Mononuclear cell (primary cell): Measurements from ENCODE around the gene TRAK1. TPM values are rescaled to one million over a fixed set of nuclear protein-coding genes. Genes with fewer than 3 reads are reported as not detected.

Experiments
- H3K27me3 ChIP-seq: 2 replicates; pipeline ENCODE4 v1.6.0; 2011; ENCODE audit warnings: low read length, control low read depth; ENCODE audit not compliant: insufficient read depth
- H3K4me1 ChIP-seq: 2 replicates; pipeline ENCODE4 v1.5.1; 2011; ENCODE audit warnings: mild to moderate bottlenecking, low read length, control low read depth; ENCODE audit not compliant: insufficient read depth
- H3K4me3 ChIP-seq: 2 replicates; pipeline ENCODE4 v1.5.1; 2011; ENCODE audit warnings: mild to moderate bottlenecking, low read length, moderate library complexity
- H3K9me3 ChIP-seq: 2 replicates; pipeline ENCODE4 v1.5.1; 2011; ENCODE audit warnings: low read depth, mild to moderate bottlenecking, control low read depth, low read length
- total RNA-seq: library from RNA; depleted of rRNA; stranded (reverse); fragments of >200 nt; gene quantifications from one replicate; pipeline ENCODE4 v1.2.3, GENCODE V29; 2012

The TRAK1 gene
- total RNA-seq, 1 donor, result 26.3 TPM

DNA sequence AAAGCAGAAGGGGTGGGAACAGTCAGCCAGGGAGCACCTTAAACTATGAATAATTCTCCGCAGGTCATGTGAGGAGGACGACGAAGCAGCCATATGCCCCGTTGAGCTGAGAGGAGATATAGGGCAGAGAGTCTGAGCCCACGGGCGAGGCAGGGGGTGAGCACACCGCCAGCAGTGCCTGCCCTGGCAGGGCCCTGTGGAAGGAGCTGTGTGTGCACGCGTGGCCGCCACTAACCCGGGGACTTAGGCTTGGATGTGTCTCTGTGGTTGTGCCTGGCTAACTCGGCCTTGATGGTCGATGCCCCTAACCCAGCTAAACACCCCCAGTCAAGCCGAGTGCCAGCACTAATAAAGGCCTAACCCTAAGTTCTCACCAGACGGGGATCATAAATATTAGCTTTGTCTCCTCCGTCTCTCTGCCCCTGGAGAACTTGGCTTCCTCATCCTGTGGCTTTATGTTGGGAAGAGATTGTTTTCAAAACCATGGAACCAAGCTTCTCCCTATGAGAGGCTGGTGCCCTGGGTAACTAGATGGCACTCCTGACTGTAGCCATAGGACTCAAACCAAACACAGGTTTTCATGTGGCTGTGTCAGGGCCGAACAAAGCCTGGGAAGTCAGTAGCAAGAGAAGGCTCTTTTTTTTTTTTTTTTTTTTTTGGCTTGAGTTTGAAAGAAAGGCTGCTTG is 129.4 kb downstream of the TRAK1 start:
- Histone ChIP-seq H3K9me3 (no peaks in the 10 kb centered on the region), H3K4me3 (no peak overlapping the region), H3K4me1 (peaks cover 13% of the 10 kb centered on the region), H3K27me3 (no peaks in the 10 kb centered on the region)

DNA sequence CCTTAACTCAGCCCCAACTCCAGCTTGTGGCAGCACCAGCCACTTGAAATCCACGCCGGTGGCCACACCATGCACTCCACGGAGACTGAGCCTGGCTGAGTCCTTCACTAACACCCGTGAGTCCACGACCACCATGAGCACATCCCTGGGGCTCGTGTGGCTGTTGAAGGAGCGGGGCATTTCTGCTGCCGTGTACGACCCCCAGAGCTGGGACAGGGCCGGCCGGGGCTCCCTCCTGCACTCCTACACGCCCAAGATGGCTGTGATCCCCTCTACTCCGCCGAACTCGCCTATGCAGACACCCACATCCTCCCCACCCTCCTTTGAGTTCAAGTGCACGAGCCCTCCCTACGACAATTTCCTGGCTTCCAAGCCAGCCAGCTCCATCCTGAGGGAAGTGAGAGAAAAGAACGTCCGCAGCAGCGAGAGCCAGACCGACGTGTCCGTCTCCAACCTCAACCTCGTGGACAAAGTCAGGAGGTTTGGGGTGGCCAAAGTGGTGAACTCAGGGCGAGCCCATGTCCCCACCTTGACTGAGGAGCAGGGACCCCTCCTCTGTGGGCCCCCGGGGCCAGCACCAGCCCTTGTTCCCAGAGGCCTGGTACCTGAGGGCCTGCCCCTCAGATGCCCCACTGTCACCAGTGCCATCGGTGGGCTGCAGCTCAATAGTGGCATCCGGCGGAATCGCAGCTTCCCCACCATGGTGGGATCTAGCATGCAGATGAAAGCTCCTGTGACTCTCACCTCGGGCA is 132.0 kb downstream of the TRAK1 start:
- Histone ChIP-seq H3K27me3 (no peaks in the 10 kb centered on the region), H3K9me3 (no peaks in the 10 kb centered on the region), H3K4me1 (no peaks in the 10 kb centered on the region), H3K4me3 (no peak overlapping the region)

DNA sequence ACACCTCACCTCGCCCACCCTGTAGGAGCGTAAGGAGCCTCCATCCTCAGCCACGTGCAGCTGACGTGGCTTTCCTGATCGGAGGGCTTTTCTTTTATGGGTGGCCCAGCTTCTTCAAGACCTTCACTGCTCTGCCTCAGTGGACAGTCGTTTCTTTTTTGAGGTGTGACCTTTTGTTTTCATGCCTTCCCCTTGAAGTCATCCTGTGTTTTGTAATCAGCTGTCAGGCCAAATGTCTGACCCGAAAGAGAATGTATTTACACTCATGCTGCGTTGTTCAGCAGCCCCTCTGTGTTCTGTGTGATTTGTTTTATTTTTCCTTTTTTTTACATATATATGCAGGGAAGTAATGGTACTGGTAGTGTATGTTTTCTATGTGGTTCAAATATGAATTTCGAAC is 133.0 kb downstream of the TRAK1 start:
- H3K27me3 ChIP-seq, result no peaks in the 10 kb centered on the region
- no peaks in the 10 kb centered on the region for H3K4me1 ChIP-seq
- no peak overlapping the region for H3K4me3 ChIP-seq
- H3K9me3 ChIP-seq, result no peaks in the 10 kb centered on the region

DNA sequence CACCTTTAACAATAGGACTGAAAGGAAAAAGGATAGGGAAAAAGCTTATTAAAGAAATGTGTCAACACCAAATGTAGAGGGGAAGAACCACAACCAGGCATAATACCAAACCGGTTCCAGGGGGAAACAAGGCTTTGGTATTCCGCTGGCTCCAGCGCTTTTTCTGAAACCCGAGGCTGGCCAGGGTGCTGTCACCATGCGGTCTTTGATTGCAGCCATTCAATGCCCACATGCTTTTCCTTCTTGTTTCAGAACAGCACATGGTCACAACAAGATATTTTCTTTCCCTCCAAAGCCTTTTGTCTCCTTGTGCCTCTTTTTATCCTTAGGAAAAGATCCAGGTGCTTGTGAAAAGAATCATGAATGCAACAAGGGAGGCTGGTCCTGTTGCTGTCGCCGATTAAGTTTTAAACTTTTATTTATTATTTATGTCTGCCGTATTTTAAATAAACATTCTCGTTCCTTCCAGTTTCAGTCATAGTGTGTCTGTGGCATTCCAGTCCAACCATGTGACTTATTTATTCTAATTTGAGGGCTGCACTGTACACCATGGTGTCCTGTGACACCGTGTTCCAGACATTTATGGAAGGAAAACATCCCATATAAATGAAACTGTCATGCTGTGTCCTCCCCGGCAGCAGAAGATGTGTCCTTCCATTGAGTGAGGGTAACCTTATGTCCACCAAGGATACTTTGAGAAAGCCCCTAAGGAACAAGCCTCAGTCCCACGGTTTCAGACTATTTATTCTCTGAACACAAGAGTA is 133.7 kb downstream of the TRAK1 start:
- Histone ChIP-seq H3K27me3 (no peaks in the 10 kb centered on the region), H3K4me3 (no peak overlapping the region), H3K9me3 (no peaks in the 10 kb centered on the region), H3K4me1 (no peaks in the 10 kb centered on the region)

DNA sequence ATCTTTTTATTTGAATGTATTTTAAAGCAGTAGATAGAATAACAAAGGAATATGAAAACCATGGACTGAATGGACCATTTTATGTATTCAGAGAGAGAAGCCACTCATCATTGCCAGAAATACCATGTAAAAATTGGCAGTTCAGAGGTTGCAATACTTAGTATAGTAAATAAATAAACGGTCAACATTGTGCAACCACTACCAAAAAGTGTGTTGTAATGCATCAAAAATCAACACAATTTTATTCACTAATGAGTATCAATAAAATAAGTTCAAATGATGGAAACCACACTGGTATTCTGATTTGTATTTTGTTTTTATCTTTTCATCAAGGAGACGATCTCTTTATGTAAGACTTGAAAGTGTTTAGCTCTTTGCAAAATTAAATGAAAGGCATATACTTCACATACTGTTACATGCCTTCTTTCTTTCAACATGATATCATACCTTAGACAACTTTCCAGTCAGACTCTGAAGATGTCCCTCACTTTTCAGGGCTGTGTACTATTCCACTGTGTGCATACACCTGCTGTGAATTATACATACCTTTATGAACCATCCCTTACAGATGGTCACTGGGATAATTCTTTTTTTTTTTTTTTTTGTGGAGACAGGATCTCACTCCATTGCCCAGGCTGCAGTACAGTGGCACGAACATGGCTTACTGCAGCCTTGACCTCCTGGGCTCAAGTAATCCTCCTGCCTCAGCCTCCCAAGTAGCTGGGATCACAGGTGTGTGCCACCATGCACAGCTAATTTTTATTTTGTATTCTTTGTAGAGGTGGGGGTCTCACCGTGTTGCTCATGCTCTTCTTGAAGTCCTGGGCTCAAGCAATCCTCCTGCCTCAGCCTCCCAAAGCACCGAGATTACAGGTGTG is 134.6 kb downstream of the TRAK1 start:
- H3K27me3 ChIP-seq, result no peaks in the 10 kb centered on the region
- no peak overlapping the region for H3K4me3 ChIP-seq
- H3K4me1 ChIP-seq, result no peaks in the 10 kb centered on the region
- H3K9me3 ChIP-seq, result no peaks in the 10 kb centered on the region

DNA sequence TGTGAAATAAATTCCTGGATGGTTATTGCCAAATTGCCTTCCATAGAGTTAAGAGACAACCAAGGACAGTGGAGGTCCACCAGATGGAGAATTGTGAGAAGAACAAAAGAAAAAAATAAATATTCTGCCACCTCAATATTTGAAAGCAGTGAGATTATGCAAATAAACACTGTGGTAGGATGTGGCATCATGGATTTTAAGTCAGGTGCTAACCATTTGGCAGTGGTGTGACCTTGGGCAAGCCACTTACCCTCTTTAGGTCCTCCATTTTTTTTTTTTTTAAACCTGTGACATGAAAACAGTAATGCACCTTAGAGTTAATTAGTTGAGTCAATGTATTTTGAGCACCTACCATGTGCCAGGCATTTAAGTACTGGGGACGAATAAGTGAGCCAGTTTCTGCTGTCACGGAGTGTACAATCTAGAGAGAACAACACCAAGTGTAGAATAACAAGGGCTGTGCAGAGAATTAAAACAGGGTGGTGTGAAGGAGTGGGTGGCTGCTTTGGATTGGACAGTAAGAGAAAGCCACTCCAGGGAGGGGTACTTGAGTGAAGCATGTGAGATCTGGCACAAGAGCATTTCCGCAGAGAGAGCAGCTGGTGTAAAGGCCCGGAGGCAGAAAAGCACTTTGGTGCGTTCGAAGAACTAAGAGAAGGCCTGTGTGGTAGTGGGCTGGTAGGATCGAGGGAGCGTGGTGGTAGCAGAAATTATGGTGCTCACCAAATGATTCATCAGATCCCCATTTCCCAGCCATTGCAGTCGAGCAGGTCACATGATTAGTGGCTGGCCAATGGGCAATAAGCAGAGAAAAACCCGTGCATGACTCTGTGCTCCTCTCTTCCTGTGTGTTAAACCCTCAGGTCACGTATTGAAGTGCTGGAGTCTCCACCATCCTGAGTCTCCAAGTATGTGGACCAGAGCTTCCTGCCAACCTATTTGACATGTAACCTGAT is 135.6 kb downstream of the TRAK1 start:
- H3K27me3 ChIP-seq, result no peaks in the 10 kb centered on the region
- H3K9me3 ChIP-seq, result no peaks in the 10 kb centered on the region
- H3K4me1 ChIP-seq, result no peaks in the 10 kb centered on the region
- no peak overlapping the region for H3K4me3 ChIP-seq

DNA sequence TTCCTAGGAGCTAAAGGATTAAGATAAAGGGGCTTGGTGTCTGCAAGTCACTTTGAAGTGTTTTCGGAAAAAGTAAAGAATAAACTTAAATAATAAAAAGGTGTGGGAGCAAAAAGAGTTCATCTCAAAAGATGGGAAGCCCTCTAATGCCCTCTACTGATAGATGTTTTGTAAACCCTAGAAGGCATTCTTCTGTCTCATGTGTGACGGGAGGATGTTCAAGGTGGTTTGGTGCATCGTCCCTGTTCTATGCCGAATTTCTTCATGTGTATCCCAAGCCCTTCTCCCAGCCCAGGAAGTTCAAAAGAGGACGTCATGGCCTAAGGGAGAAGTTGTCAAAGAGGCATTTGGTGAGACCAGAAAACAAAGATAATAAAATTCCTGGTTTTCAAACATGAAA is 137.6 kb downstream of the TRAK1 start:
- Histone ChIP-seq H3K27me3 (no peaks in the 10 kb centered on the region), H3K4me1 (no peaks in the 10 kb centered on the region), H3K4me3 (no peak overlapping the region), H3K9me3 (no peaks in the 10 kb centered on the region)

DNA sequence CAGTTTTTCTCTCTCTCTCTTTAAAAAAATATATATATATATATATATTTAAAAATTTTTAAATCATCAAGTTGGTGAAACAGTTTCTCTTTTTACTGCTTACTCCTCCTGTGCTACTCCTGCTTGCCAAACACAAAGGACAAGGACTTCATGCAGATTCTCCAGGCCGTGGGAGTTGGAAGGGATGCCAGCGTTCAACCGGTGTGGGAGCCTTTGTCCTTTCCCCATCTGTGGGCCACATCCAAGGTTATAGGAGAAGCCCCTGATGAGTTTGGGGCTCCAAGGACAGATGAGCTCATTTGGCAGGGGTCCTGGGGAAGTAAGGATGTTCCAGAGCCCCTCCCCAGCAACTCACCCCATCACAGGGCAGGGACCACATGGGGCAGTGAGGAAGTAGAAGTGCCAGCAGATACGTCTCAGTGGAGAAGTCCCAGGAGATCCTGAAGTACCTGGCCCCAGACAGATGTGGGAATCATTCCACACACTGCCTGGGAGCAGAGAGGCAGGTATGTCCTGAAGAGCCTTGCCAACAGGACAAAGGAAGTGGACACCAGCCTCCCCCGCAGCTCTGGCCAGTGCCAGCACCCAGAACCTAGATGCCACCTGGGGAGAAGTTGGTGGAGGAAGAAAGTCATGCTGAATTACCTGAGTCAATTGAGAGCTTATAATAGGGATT is 138.2 kb downstream of the TRAK1 start:
- Histone ChIP-seq H3K4me1 (no peaks in the 10 kb centered on the region), H3K27me3 (no peaks in the 10 kb centered on the region), H3K9me3 (no peaks in the 10 kb centered on the region), H3K4me3 (no peak overlapping the region)

DNA sequence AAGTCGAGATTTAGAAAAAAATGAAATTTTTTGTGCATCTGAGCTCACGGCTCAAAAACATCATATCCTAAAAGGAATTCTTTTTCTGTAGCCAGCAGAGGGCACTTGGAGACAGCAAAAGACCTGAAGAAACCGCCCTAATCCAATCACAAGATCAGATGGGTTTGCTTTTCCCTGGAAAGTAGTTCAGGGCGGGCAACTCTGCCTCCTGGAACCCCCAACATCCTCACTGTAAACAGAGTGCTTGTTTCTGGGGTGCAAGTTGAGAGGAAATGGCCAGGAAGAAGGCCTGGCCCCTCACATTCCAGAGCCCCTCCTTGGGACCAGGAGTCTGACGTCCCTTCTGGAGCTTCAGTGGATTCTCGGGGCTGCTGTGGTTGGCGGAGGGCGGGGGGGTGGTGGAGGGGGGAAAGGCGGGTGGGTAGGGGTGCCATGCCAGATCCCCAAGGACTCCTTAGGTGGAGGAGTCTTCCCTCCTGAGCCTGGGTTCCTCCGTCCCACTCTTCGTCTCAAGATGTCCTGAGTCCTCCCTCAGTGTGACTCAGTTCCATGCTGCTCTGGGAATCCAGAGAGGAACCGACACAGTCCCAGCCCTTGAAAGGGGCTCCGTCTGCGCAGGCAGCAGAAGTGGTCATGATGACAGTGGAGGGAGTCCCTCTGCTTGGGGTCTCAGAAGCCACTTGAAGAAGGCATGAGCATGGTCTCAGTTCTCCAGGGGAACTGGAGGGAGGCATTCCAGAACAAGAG is 139.0 kb downstream of the TRAK1 start:
- Histone ChIP-seq H3K27me3 (no peaks in the 10 kb centered on the region), H3K9me3 (no peaks in the 10 kb centered on the region), H3K4me3 (no peak overlapping the region), H3K4me1 (no peaks in the 10 kb centered on the region)

DNA sequence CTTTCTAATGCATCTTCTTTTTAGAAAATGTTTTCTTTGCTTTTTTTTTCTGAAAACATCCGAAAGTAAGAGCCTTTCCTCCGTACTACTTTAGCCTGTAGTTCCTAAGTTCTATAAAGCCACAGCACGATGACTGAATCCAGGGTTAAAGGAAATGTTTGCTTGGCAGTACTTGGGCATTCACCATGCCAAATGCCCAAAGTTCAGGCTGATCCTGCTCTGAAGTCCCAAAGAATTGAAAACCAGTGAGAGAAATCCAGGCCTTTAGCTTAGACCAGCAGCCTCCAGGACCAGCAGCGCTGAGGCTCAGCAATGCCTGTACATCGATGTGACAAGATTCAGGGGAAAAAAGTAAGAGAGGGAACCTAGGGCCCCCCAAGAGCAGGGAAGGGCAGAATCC is 139.7 kb downstream of the TRAK1 start:
- peaks cover 4% of the 10 kb centered on the region for H3K27me3 ChIP-seq
- H3K9me3 ChIP-seq, result no peaks in the 10 kb centered on the region
- H3K4me1 ChIP-seq, result no peaks in the 10 kb centered on the region
- no peak overlapping the region for H3K4me3 ChIP-seq

DNA sequence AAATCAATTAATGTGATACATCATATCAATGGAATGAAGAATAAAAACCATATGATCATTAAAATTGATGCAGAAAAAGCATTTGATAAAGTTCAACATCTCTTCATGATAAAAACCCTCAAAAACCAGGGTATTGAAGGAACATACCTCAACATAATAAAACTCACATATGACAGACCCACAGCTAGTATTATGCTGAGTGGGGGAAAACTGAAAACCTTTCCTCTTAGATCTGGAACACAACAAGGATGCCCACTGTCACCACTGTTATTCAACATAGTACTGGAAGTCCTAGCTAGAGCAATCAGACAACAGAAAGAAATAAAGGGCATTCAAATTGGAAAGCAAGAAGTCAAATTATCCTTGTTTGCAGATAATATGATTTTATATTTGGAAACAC is 144.4 kb downstream of the TRAK1 start:
- H3K9me3 ChIP-seq, result peaks cover 6% of the 10 kb centered on the region
- peaks cover 8% of the 10 kb centered on the region for H3K27me3 ChIP-seq
- no peak overlapping the region for H3K4me3 ChIP-seq
- no peaks in the 10 kb centered on the region for H3K4me1 ChIP-seq

DNA sequence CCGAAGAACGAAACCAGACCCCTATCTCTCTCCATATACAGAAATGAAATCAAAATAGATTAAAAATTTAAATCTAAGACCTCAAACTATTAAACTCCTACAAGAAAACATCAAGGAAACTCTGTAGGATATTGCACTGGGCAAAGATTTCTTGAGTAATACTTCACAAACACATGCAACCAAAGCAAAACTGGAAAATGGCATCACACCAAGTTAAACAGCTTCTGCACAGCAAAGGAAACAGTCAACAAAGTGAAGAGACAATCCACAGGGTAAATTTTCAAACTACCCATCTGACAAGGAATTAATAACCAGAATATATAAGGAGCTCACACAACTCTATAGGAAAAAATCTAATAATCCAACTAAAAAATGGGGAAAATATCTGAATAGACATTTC is 145.5 kb downstream of the TRAK1 start:
- peaks cover 6% of the 10 kb centered on the region for H3K9me3 ChIP-seq
- H3K4me1 ChIP-seq, result no peaks in the 10 kb centered on the region
- no peak overlapping the region for H3K4me3 ChIP-seq
- peaks cover 8% of the 10 kb centered on the region for H3K27me3 ChIP-seq

DNA sequence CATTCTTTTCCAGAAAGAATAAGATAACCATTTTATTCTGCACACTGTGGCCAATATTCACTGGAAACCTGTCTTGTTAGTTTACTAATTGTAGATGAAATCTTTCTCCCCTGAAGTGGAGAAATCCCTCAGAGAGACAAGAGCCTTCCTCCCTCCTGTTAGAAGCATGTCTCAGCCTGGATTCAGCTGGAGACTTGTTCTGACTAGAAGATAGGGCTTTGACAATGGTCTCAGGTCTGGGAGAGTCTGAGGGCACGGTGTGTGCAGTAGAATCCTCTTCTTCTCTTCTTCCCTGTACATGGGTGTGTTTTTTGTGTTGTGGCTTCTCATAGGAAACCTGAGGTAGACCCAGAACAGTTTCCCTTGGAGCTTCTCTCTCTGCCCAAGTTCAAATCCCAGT is 154.9 kb downstream of the TRAK1 start:
- no peaks in the 10 kb centered on the region for H3K4me1 ChIP-seq

More for the DNA sequence above, 154.9 kb downstream of the TRAK1 start:
- Histone ChIP-seq H3K4me3 (no peak overlapping the region), H3K9me3 (no peaks in the 10 kb centered on the region), H3K27me3 (peaks cover 9% of the 10 kb centered on the region)
